Activated T-cell treated with anti-CD3 and anti-CD28 coated beads for 48 hours (primary cell): ENCODE data around the gene AMDHD1.
"Not testable (repeated sequence)": the region's sequence is repeated elsewhere in the genome, so short reads cannot be mapped to it uniquely, and the experiment has no call there.

Source experiments
- DNase-seq: peaks from one replicate; pipeline ENCODE4 v3.0.0-alpha.2; 2020; ENCODE audit warnings: low read depth

The AMDHD1 gene

GRCh38 chr12:95966287-95966870 is 23.2 kb downstream of the AMDHD1 start:
- DNase-seq = no peak

- DNase-seq = no peak
Observed at GRCh38 chr12:95967301-95967700, 24.2 kb downstream of the AMDHD1 start.

DNA sequence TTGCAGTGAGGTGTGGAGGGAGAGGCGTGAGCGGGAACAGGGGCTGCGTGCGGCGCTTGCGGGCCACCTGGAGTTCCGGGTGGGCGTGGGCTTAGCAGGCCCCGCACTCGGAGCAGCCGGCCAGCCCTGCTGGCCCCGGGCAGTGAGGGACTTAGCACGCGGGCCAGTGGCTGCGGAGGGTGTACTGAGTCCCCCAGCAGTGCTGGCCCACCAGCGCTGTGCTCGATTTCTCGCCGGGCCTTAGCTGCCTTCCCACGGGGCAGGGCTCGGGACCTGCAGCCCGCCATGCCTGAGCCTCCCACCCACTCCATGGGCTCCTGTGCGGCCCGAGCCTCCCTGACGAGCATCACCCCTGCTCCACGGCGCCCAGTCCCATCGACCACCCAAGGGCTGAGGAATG is 26.0 kb downstream of the AMDHD1 start:
- DNase-seq = not testable (repeated sequence)

- DNase-seq = no peak
Observed at GRCh38 chr12:95970905-95971304, 27.8 kb downstream of the AMDHD1 start.

DNA sequence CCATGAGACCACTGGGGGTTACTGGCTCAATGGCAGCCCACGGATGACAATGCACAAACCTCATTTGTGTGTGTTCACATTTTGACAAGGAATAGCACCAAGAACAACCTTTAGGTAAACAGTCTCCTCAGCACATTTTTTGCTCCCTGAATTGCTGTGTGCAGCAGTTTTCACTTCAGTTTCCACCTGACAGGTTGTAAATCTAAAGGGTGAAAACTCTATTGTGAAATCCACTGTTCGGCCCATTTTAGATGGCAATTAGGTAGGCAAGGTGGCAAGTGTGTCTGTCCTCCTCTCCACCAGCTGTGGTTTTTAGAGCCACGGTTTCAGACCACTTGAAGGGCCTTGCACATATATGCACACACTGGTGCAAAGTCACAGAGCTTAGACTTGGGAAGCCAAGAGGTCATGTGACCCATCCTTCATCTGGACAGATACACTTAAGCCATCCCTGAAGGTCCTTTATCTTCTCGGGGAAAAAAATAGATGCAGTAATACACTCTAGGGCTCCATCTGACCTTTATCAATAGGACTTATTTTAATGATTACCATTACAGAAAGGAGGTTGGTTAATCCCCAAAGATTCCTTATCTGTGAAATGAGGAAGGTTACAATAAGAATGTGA is 29.8 kb downstream of the AMDHD1 start:
- DNase-seq = no peak

DNA sequence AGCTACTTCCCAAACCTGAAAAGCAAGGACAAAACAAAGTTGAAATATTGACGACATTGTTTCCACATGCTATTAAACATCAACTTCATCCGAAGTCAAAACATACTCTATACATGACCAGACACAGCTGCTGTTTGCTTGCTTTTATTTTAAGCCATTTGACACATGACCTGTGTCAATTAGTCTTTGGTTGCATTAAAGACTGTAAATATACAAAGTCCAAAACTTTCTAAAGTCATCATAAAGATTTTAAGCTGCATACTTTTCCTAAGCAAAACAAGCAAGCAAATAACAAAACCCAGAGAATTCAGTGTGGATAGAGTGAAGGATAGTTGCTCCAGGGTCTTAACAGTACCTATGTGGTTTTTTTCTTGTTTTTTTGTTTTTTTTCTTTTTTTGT is 31.2 kb downstream of the AMDHD1 start:
- no peak for DNase-seq

DNA sequence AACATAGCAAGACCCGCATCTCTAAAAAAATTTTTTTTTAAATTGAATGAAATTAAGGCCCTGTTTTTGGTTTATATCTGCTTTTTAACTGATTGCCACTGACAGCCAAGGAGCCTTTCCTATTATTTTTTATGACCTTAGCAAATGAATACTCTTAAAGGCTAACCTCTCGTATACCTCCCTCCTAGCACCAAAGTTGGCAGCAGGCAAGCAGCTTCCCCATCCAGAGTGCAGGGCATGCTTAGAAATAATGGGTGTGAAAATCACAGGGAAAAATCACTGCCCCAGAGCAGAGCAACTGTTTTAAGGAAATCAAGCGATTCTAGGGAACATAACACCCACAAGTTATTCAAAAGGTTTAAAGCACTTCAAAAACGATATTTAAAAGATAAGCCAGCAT is 32.4 kb downstream of the AMDHD1 start:
- no peak for DNase-seq

DNA sequence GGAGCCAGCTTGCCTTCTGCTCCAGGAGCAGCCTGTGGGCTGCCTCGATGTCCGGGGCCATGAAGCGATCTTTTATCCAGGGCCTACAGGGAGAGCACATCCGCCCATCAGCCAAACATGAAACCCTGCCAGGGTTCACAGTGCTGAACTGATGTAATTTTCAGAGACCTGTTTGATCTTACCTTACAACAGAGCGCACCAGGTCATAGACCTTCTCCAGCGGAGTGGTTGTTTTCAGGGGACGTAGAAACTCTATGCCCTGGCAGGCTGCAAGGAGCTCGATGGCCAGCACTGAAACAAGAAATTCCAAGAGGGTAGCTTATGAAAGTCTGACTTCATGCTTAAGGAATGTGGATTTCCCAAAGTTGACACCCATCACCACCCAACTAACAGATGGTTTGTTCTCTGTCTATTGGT is 33.3 kb downstream of the AMDHD1 start:
- no peak for DNase-seq

- DNase-seq = no peak
Observed at GRCh38 chr12:95977764-95978305, 34.7 kb downstream of the AMDHD1 start.

GRCh38 chr12:95978351-95978750 is 35.2 kb downstream of the AMDHD1 start:
- no peak for DNase-seq

GRCh38 chr12:95978774-95979173 is 35.6 kb downstream of the AMDHD1 start:
- DNase-seq = no peak

DNA sequence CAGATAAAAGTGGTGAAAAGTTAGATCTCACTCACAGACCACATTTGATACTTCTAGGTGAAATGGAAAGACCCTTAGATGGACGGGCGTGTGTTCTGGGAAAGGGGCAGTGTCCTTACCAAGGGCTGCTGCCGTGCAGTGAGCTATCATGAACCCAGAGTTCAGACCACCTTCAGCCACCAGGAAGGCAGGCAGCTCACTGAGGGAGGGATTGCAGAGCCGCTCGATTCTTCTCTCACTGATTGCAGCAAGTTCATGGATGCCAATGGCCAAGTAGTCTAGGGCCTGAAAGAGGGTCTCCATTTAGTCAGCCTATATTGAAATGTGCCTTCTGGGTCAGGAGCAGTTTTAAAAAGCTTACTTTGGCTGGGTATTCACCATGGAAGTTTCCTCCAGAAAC is 37.3 kb downstream of the AMDHD1 start:
- DNase-seq = no peak

DNA sequence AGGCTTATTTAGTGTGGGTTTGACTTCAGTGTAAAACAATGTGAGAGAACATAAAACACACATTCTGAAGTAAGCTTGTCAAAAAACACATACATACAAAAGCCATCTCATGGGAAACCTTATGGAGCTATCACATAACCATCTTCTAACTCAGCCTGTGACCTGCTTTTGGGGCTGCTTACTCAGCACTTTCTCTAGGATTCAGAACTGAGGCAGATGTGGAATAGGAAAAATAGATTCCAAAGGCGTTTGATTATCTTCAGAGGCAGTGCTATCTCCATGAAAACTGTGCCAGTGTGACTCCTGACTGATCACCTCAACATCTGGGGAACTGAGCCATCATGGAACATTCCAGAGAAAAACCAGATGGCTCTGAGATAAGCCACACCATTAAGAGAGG is 39.5 kb downstream of the AMDHD1 start:
- no peak for DNase-seq

DNA sequence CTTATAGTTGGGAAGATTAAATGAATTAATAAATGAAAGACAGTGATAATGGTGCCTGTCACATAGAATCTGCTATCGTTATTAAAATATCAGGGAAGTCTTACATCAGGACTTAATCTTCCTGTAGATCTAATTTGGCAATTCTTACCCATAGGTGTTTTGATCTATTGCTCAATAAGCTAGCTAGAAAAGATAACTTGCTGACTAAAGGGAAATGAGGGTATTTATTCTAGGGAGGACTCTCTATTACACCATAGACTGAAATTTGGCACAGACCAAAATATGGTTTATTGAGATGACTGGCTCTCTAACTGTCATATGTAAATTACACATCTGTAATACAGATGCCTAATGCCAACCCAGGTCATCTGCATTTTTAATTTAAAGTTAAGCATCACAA is 41.6 kb downstream of the AMDHD1 start:
- no peak for DNase-seq

- no peak for DNase-seq
Observed at GRCh38 chr12:95986635-95987570, 43.8 kb downstream of the AMDHD1 start.

- DNase-seq = no peak
Observed at GRCh38 chr12:95988506-95989275, 45.6 kb downstream of the AMDHD1 start.

GRCh38 chr12:95989504-95990123 is 46.5 kb downstream of the AMDHD1 start:
- no peak for DNase-seq

- DNase-seq = no peak
Observed at GRCh38 chr12:95990136-95990535, 47.0 kb downstream of the AMDHD1 start.

GRCh38 chr12:95993907-95994306 is 50.8 kb downstream of the AMDHD1 start:
- no peak for DNase-seq

GRCh38 chr12:95994476-95994875 is 51.3 kb downstream of the AMDHD1 start:
- DNase-seq = no peak

GRCh38 chr12:95995238-95996031 is 52.3 kb downstream of the AMDHD1 start:
- no peak for DNase-seq
